ENCODE data around the gene SLC16A7. TPM values are rescaled to one million over a fixed set of nuclear protein-coding genes. Genes with fewer than 3 reads are reported as not detected.

Gene SLC16A7
- total RNA-seq, 2 experiments from 2014 or later, result 30.7 to 34.1 TPM

DNA sequence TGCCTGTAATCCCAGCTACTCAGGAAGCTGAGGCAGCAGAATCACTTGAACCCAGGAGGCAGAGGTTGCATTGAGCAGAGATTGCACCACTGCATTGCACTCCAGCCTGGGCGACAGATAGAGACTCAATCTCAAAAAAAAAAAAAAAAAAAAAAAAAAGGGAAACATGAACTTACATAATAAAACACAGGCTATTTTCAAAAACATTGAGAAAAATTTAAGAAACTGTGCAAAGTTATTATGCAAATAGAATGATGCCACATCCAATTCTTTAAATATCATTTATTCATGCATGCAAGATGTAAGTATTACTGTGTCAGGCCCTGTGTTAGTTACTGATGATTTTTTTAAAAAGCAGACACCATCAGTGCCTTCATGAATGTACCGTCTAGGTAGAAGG is 20.0 kb upstream of the SLC16A7 start:
- Histone ChIP-seq H4K20me1 (ENCODE audit: insufficient read depth, low read length) (no peaks in the 10 kb centered on the region), H3K4me1 (ENCODE audit: insufficient read depth, low read length, poor library complexity, severe bottlenecking) (no peaks in the 10 kb centered on the region), H3K79me2 (ENCODE audit: insufficient read depth, low read depth, low read length) (no peaks in the 10 kb centered on the region), H3K9me3 (ENCODE audit: low read length) (no peaks in the 10 kb centered on the region), H3K4me3 (ENCODE audit: low read depth, low read length, poor library complexity, severe bottlenecking) (no peak overlapping the region), H3K4me2 (ENCODE audit: low read length) (no peak overlapping the region), H3K9me2 (ENCODE audit: insufficient read depth, low read length) (no peaks in the 10 kb centered on the region), H2AFZ (ENCODE audit: low read length) (no peak overlapping the region), H3K27ac (ENCODE audit: low read depth, low read length, poor library complexity, severe bottlenecking) (no peak overlapping the region), H3K36me3 (ENCODE audit: insufficient read depth, low read length) (no peaks in the 10 kb centered on the region)
- no TSS peak for BruUV-seq (replicated peaks)
- DNase-seq (ENCODE audit: low spot score), result no peak
- intact Hi-C loops (cut with micrococcal nuclease; ENCODE audit: unreplicated experiment), result no loop called here
- no peak for TF ChIP-seq EZH2phosphoT487 (IDR thresholded peaks at IDR 0.05; ENCODE audit: borderline replicate concordance, low read depth, low read length)
- TF ChIP-seq, protein P1, sequence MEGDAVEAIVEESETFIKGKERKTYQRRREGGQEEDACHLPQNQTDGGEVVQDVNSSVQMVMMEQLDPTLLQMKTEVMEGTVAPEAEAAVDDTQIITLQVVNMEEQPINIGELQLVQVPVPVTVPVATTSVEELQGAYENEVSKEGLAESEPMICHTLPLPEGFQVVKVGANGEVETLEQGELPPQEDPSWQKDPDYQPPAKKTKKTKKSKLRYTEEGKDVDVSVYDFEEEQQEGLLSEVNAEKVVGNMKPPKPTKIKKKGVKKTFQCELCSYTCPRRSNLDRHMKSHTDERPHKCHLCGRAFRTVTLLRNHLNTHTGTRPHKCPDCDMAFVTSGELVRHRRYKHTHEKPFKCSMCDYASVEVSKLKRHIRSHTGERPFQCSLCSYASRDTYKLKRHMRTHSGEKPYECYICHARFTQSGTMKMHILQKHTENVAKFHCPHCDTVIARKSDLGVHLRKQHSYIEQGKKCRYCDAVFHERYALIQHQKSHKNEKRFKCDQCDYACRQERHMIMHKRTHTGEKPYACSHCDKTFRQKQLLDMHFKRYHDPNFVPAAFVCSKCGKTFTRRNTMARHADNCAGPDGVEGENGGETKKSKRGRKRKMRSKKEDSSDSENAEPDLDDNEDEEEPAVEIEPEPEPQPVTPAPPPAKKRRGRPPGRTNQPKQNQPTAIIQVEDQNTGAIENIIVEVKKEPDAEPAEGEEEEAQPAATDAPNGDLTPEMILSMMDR (conservative IDR thresholded peaks at IDR 0.05; ENCODE audit: low read length), result no peak
- ChIA-PET POLR2A (no interaction called here), CTCF (ENCODE audit: unreplicated experiment) (no interaction called here)

DNA sequence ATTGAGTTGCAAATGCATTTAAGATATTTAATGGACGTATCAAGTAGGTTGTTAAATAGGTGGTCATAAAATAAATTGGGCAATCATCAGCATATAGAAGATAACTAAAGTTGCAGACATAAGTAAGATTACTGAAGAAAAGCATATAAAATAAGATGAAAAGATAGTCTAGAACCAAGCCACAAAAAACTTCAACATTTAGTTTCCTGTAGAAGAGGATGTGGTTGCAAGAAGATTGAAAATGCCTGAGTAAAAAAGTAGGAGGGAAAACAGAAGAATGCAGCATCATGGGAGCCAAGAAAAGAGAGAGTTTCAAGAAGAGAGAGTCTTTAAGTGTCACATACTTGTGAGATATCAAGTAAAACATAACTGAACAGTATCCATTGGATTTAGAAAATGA is 17.6 kb upstream of the SLC16A7 start:
- Histone ChIP-seq H3K79me2 (ENCODE audit: insufficient read depth, low read depth, low read length) (no peaks in the 10 kb centered on the region), H3K9me2 (ENCODE audit: insufficient read depth, low read length) (no peaks in the 10 kb centered on the region), H3K4me1 (ENCODE audit: insufficient read depth, low read length, poor library complexity, severe bottlenecking) (no peaks in the 10 kb centered on the region), H3K4me3 (ENCODE audit: low read depth, low read length, poor library complexity, severe bottlenecking) (no peak overlapping the region), H3K27ac (ENCODE audit: low read depth, low read length, poor library complexity, severe bottlenecking) (no peak overlapping the region), H2AFZ (ENCODE audit: low read length) (no peak overlapping the region), H4K20me1 (ENCODE audit: insufficient read depth, low read length) (no peaks in the 10 kb centered on the region), H3K9me3 (ENCODE audit: low read length) (no peaks in the 10 kb centered on the region), H3K4me2 (ENCODE audit: low read length) (no peak overlapping the region), H3K36me3 (ENCODE audit: insufficient read depth, low read length) (no peaks in the 10 kb centered on the region)
- intact Hi-C loops (cut with micrococcal nuclease; ENCODE audit: unreplicated experiment), result no loop called here
- no TSS peak for BruUV-seq (replicated peaks)
- no peak for DNase-seq (ENCODE audit: low spot score)
- ChIA-PET POLR2A (no interaction called here), CTCF (ENCODE audit: unreplicated experiment) (no interaction called here)
- TF ChIP-seq, protein P1 (conservative IDR thresholded peaks at IDR 0.05; ENCODE audit: low read length), result no peak
- TF ChIP-seq EZH2phosphoT487 (IDR thresholded peaks at IDR 0.05; ENCODE audit: borderline replicate concordance, low read depth, low read length), result no peak

DNA sequence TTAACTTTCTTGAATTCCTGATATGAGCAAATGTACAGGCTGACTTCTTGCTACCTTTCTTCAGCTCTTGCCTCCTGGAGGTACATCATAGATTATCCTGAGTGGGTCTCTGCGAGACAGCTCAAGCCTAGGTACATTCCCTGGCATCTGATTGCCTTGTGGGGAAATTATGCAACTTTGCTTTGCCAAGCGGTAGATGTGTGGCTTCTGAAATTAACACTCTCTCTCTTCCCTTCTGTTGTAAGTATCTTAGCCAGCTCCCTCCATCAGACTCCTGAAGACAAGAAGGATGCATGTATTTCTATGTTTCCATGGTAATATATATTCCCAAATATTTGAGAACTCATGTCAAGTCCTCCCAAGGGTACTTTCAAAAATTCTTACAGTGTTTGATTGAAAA is 16.2 kb upstream of the SLC16A7 start:
- POLR2A ChIA-PET, result no interaction called here
- Histone ChIP-seq H3K9me2 (ENCODE audit: insufficient read depth, low read length) (no peaks in the 10 kb centered on the region), H3K4me3 (ENCODE audit: low read depth, low read length, poor library complexity, severe bottlenecking) (no peak overlapping the region), H2AFZ (ENCODE audit: low read length) (no peak overlapping the region), H3K4me2 (ENCODE audit: low read length) (no peak overlapping the region), H3K4me1 (ENCODE audit: insufficient read depth, low read length, poor library complexity, severe bottlenecking) (no peaks in the 10 kb centered on the region), H3K79me2 (ENCODE audit: insufficient read depth, low read depth, low read length) (no peaks in the 10 kb centered on the region), H3K27ac (ENCODE audit: low read depth, low read length, poor library complexity, severe bottlenecking) (no peak overlapping the region), H3K36me3 (ENCODE audit: insufficient read depth, low read length) (no peaks in the 10 kb centered on the region), H4K20me1 (ENCODE audit: insufficient read depth, low read length) (no peaks in the 10 kb centered on the region), H3K9me3 (ENCODE audit: low read length) (no peaks in the 10 kb centered on the region)
- TF ChIP-seq, protein P1 (conservative IDR thresholded peaks at IDR 0.05; ENCODE audit: low read length), result no peak
- TF ChIP-seq EZH2phosphoT487 (IDR thresholded peaks at IDR 0.05; ENCODE audit: borderline replicate concordance, low read depth, low read length), result no peak
- intact Hi-C loops (cut with micrococcal nuclease; ENCODE audit: unreplicated experiment), result loop anchor here (5.0 kb wide), 1 partner anchor 228 kb away; no protein-coding TSS in a partner anchor
- BruUV-seq (replicated peaks), result no TSS peak
- CTCF ChIA-PET (ENCODE audit: unreplicated experiment), result no interaction called here
- no peak for DNase-seq (ENCODE audit: low spot score)

All from OCI-LY7 (cell line).